ENCODE measurements around the gene ATP11A.

The ATP11A gene

DNA sequence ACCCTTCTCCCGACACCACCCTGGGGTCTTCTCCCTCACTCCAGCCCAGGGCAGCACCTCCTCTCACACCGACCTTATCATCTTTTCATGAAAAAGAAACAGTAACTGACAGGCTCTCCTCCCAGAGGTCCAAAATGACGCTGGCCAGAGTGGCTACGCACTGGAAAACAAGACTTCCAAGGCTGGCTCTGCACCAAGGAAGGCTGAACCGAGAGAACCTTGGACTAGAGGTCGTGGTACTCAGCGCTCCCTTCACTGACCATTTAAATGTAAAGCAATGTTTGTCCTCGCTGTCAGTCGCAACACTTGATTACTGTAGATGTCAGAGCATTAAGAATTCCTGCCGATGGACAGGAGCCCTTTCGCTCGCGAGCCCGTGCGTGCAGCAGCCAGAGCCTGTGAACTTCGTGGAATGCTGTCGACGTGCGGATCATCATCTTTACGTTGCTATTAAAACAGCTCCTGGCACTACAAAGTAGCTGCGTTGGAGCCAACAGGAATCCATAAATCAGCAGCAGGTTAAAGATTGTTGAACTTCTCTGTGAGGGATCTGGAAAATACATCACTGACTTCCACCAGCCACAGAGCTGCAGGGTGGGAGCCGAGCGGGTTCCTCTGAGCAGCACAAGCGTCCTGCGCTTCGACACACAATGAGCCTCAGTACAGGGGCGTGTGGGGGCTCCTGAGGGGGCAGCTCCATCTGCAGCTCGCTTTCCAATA is 153.7 kb downstream of the ATP11A start:
- DNase-seq (ENCODE audit: low spot score) (no peak), ATAC-seq (ENCODE audit: low read depth) (no peak)
- Histone ChIP-seq H3K4me3 (ENCODE audit: severe bottlenecking) (no peak overlapping the region), H3K36me3 (ENCODE audit: low read depth) (no peaks in the 10 kb centered on the region), H3K4me1 (ENCODE audit: insufficient read depth, poor library complexity, severe bottlenecking) (no peaks in the 10 kb centered on the region), H3K9me3 (ENCODE audit: severe bottlenecking) (no peaks in the 10 kb centered on the region), H3K27me3 (ENCODE audit: insufficient read depth, poor library complexity, severe bottlenecking) (no peaks in the 10 kb centered on the region), H3K27ac (ENCODE audit: poor library complexity, severe bottlenecking) (no peak overlapping the region)
- TF ChIP-seq, protein P1, sequence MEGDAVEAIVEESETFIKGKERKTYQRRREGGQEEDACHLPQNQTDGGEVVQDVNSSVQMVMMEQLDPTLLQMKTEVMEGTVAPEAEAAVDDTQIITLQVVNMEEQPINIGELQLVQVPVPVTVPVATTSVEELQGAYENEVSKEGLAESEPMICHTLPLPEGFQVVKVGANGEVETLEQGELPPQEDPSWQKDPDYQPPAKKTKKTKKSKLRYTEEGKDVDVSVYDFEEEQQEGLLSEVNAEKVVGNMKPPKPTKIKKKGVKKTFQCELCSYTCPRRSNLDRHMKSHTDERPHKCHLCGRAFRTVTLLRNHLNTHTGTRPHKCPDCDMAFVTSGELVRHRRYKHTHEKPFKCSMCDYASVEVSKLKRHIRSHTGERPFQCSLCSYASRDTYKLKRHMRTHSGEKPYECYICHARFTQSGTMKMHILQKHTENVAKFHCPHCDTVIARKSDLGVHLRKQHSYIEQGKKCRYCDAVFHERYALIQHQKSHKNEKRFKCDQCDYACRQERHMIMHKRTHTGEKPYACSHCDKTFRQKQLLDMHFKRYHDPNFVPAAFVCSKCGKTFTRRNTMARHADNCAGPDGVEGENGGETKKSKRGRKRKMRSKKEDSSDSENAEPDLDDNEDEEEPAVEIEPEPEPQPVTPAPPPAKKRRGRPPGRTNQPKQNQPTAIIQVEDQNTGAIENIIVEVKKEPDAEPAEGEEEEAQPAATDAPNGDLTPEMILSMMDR (IDR thresholded peaks at IDR 0.05; ENCODE audit: poor library complexity, severe bottlenecking) = no peak

DNA sequence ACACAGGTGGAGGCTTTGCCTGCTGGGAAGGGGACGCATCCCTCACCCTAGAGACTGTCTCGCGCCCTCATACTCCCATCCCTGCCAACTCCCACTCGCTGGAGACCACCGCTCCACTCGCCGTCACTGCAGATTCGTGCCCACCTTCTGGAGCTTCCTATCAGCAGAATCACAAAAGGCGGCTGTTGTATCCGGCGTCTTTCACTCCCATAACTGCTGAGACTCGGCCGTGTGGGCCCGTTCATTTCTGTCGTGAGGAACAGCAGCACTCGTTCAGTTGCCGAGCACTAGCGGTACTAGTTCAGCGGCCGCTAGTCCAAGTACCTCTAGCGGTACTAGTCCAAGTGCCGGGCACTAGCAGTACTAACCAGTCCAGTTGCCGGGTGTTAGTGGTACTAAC is 154.6 kb downstream of the ATP11A start:
- no peaks in the 10 kb centered on the region for H3K27me3 ChIP-seq (ENCODE audit: insufficient read depth, poor library complexity, severe bottlenecking)
- no peak overlapping the region for H3K4me3 ChIP-seq (ENCODE audit: severe bottlenecking)
- no peak for DNase-seq (ENCODE audit: low spot score)
- no peaks in the 10 kb centered on the region for H3K36me3 ChIP-seq (ENCODE audit: low read depth)
- no peaks in the 10 kb centered on the region for H3K4me1 ChIP-seq (ENCODE audit: insufficient read depth, poor library complexity, severe bottlenecking)
- TF ChIP-seq, protein P1 (IDR thresholded peaks at IDR 0.05; ENCODE audit: poor library complexity, severe bottlenecking) = no peak
- no peak for ATAC-seq (ENCODE audit: low read depth)
- H3K9me3 ChIP-seq (ENCODE audit: severe bottlenecking) = no peaks in the 10 kb centered on the region
- H3K27ac ChIP-seq (ENCODE audit: poor library complexity, severe bottlenecking) = no peak overlapping the region

DNA sequence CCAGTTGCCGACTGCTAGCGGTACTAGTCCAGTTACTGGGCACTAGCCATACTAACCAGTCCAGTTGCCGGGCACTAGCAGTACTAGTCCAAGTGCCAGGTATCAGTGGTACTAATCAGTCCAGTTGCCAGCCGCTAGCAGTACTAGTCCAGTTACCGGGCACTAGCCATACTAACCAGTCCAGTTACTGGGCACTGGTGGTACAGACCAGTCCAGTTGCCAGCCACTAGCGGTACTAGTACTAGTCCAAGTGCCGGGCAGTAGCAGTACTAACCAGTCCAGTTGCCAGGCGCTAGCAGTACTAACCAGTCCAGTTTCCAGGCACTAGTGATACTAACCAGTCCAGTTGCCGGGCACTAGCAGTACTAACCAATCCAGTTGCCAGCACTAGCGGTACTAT is 155.0 kb downstream of the ATP11A start:
- ATAC-seq (ENCODE audit: low read depth) = no peak
- Histone ChIP-seq H3K27me3 (ENCODE audit: insufficient read depth, poor library complexity, severe bottlenecking) (no peaks in the 10 kb centered on the region), H3K9me3 (ENCODE audit: severe bottlenecking) (no peaks in the 10 kb centered on the region), H3K36me3 (ENCODE audit: low read depth) (no peaks in the 10 kb centered on the region), H3K4me3 (ENCODE audit: severe bottlenecking) (no peak overlapping the region), H3K4me1 (ENCODE audit: insufficient read depth, poor library complexity, severe bottlenecking) (no peaks in the 10 kb centered on the region), H3K27ac (ENCODE audit: poor library complexity, severe bottlenecking) (no peak overlapping the region)
- TF ChIP-seq, protein P1 (IDR thresholded peaks at IDR 0.05; ENCODE audit: poor library complexity, severe bottlenecking) = no peak
- DNase-seq (ENCODE audit: low spot score) = no peak

DNA sequence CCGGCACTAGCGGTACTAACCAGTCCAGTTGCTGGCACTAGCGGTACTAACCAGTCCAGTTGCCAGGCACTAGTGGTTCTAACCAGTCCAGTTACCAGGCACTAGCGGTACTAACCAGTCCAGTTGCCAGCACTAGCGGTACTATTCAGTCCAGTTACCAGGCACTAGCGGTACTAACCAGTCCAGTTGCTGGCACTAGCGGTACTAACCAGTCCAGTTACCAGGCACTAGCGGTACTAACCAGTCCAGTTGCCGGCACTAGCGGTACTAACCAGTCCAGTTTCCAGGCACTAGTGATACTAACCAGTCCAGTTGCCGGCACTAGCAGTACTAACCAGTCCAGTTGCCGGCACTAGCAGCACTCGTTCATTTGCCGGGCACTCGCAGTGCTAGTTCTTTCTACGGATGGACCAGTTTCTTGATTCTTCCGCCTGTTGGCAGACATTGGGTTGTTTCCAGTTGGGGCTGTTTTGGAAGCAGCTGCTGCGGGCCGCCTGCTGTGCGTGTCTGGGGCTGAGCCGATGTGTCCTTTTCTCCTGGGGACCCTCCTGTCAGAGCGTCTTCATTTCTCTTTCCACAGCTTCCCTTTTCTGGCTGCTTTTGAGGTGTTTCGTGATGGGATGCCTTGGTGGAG is 155.8 kb downstream of the ATP11A start:
- H3K9me3 ChIP-seq (ENCODE audit: severe bottlenecking) = no peaks in the 10 kb centered on the region
- H3K27me3 ChIP-seq (ENCODE audit: insufficient read depth, poor library complexity, severe bottlenecking) = no peaks in the 10 kb centered on the region
- no peaks in the 10 kb centered on the region for H3K36me3 ChIP-seq (ENCODE audit: low read depth)
- ATAC-seq (ENCODE audit: low read depth) (no peak), DNase-seq (ENCODE audit: low spot score) (no peak)
- H3K27ac ChIP-seq (ENCODE audit: poor library complexity, severe bottlenecking) = no peak overlapping the region
- TF ChIP-seq, protein P1 (IDR thresholded peaks at IDR 0.05; ENCODE audit: poor library complexity, severe bottlenecking) = no peak
- no peak overlapping the region for H3K4me3 ChIP-seq (ENCODE audit: severe bottlenecking)
- no peaks in the 10 kb centered on the region for H3K4me1 ChIP-seq (ENCODE audit: insufficient read depth, poor library complexity, severe bottlenecking)

Measured in RWPE2 (cell line).